Common myeloid progenitor, CD34-positive (primary cell): ENCODE data around the gene MOB3C.

Source experiments
- CTCF ChIA-PET: fragments of 350-600 bp; sonication (Branson Sonifier 250); formaldehyde crosslinking; loops from one replicate; lab custom pipeline; 2021; ENCODE audit warnings: antibody characterized with exemption; lab: Charles Lee
- POLR2A ChIA-PET: fragments of 350-600 bp; sonication (Branson Sonifier 250); formaldehyde crosslinking; loops from one replicate; lab custom pipeline; 2021; ENCODE audit warnings: antibody characterized with exemption; lab: Charles Lee
- DNase-seq, 3 donors: peaks; one replicate each; pipeline versions ENCODE4 v3.0.0 to v3.0.0-alpha.2; 2013
- H3K27ac ChIP-seq, 2 experiments: 1 replicate in 1 of 2; 2 replicates in 1 of 2; pipeline ENCODE4 v1.7.0; 2013; ENCODE audit warnings: inconsistent platforms in 2 of 2, low read length in 2 of 2, mild to moderate bottlenecking in 2 of 2, low read depth in 1 of 2, moderate library complexity in 1 of 2; ENCODE audit not compliant: severe bottlenecking in 2 of 2, insufficient read depth in 1 of 2, poor library complexity in 1 of 2
- H3K27me3 ChIP-seq, 5 experiments: replicated peaks in 2 of 5; 1 replicate in 3 of 5; 2 replicates in 2 of 5; pipeline versions ENCODE4 v1.6.1 to v1.7.0; 2013; ENCODE audit warnings: low read length in 4 of 5, mild to moderate bottlenecking in 2 of 5, moderate library complexity in 2 of 5, inconsistent platforms in 1 of 5; ENCODE audit not compliant: insufficient read depth in 5 of 5, control insufficient read depth in 4 of 5
- H3K36me3 ChIP-seq, 4 experiments: 1 replicate in 2 of 4; 2 replicates in 2 of 4; pipeline versions ENCODE4 v1.6.1 to v1.7.0; 2013; ENCODE audit warnings: low read length in 3 of 4, control low read depth in 1 of 4, mild to moderate bottlenecking in 1 of 4; ENCODE audit not compliant: control insufficient read depth in 4 of 4, insufficient read depth in 4 of 4
- H3K4me1 ChIP-seq, 4 experiments: 1 replicate in 3 of 4; 2 replicates in 1 of 4; pipeline versions ENCODE4 v1.6.1 to v1.7.1; 2013; ENCODE audit warnings: low read length in 3 of 4, mild to moderate bottlenecking in 3 of 4, control low read depth in 1 of 4, inconsistent platforms in 1 of 4, moderate library complexity in 1 of 4; ENCODE audit not compliant: control insufficient read depth in 4 of 4, insufficient read depth in 4 of 4; ENCODE audit errors: control extremely low read depth in 1 of 4
- H3K4me3 ChIP-seq, 7 experiments: 1 replicate in 4 of 7; 2 replicates in 3 of 7; pipeline versions ENCODE4 v1.5.1 to v1.7.0; 2013; ENCODE audit warnings: mild to moderate bottlenecking in 7 of 7, low read length in 6 of 7, moderate library complexity in 6 of 7, inconsistent platforms in 2 of 7, low read depth in 2 of 7, control low read depth in 1 of 7; ENCODE audit not compliant: insufficient read depth in 4 of 7, control insufficient read depth in 1 of 7; ENCODE audit errors: extremely low read depth in 1 of 7
- H3K9me3 ChIP-seq, 5 experiments: 1 replicate in 4 of 5; 2 replicates in 1 of 5; pipeline versions ENCODE4 v1.6.1 to v1.7.1; 2013; ENCODE audit warnings: low read length in 4 of 5, mild to moderate bottlenecking in 2 of 5, inconsistent platforms in 1 of 5, low read depth in 1 of 5, moderate library complexity in 1 of 5; ENCODE audit not compliant: control insufficient read depth in 4 of 5, insufficient read depth in 2 of 5; ENCODE audit errors: control extremely low read depth in 1 of 5
- WGBS: methylation state at CpG from one replicate; pipeline ENCODE4 v1.1.5; 2013; ENCODE audit not compliant: insufficient coverage; 5-methylcytosine and 5-hydroxymethylcytosine counted together

MOB3C gene

GRCh38 chr1:46558966-46559365, 57.6 kb downstream of the MOB3C start:
- peaks cover 2 to 46% (median 22%) of the 10 kb centered on the region in 4 experiments for H3K36me3 ChIP-seq
- H3K27ac ChIP-seq, result no peak overlapping the region
- ChIA-PET POLR2A (no interaction called here), CTCF (interaction anchor here (0.6 to 1.6 kb wide), 3 partner anchors 11 to 30 kb away, joined by 3 to 4 read pairs (median 3); no protein-coding TSS in a partner anchor)
- peaks cover 0 to 8% (median 0%) of the 10 kb centered on the region in 4 experiments for H3K4me1 ChIP-seq
- WGBS, result 98% methylated on average over 8 of the region's 8 CpGs
- DNase-seq, result no peak
- no peaks in the 10 kb centered on the region for H3K27me3 ChIP-seq
- no peak overlapping the region for H3K4me3 ChIP-seq
- no peaks in the 10 kb centered on the region for H3K9me3 ChIP-seq

GRCh38 chr1:46558141-46558963, 58.3 kb downstream of the MOB3C start:
- H3K27ac ChIP-seq, result no peak overlapping the region
- H3K4me1 ChIP-seq, result peaks cover 0 to 8% (median 0%) of the 10 kb centered on the region in 4 experiments
- H3K9me3 ChIP-seq, result no peaks in the 10 kb centered on the region
- DNase-seq, result no peak
- no peaks in the 10 kb centered on the region for H3K27me3 ChIP-seq
- H3K4me3 ChIP-seq, result no peak overlapping the region
- ChIA-PET POLR2A (no interaction called here), CTCF (interaction anchor here (1.6 kb wide), 1 partner anchor 23 kb away, joined by 3 read pairs; no protein-coding TSS in a partner anchor)
- peaks cover 2 to 46% (median 22%) of the 10 kb centered on the region in 4 experiments for H3K36me3 ChIP-seq
- WGBS, result 93% methylated on average over 20 of the region's 20 CpGs
